ENCODE results near the gene CDK9. TPM values are rescaled to one million over a fixed set of nuclear protein-coding genes. Genes with fewer than 3 reads are reported as not detected.

Gene CDK9
- total and polyA plus RNA-seq, 2 experiments from 2014 or later, result 58.5 to 84.3 TPM

DNA sequence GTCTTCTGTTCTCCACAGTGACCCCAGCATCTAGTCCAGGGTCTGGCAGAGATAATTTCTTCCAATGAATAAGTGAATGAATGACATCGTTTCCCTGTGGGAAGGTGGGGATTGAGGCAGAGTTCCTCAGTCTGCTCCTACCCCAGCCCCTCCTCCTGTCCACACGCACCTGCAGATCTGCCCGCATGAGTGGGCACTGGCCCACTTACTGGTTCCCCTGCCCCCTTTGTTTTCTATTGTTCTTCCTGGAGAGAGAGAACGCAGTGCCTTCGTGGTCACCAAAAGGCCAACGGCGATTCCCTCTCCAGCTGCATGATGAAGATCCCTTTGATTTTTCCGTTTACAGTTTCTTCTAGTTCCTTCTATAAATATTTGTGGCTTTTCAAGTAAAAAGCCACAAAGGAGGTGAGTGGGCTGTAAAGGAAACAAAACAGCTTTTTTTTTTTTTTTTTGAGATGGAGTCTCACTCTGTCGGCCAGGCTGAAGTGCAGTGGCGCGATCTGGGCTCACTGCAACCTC is 11.1 kb downstream of the CDK9 start:
- H3K4me1 Mint-ChIP-seq, result peaks cover 7% of the 10 kb centered on the region
- DNase-seq (ENCODE audit: low spot score) (no peak), ATAC-seq (no peak)
- TF ChIP-seq, protein P1, sequence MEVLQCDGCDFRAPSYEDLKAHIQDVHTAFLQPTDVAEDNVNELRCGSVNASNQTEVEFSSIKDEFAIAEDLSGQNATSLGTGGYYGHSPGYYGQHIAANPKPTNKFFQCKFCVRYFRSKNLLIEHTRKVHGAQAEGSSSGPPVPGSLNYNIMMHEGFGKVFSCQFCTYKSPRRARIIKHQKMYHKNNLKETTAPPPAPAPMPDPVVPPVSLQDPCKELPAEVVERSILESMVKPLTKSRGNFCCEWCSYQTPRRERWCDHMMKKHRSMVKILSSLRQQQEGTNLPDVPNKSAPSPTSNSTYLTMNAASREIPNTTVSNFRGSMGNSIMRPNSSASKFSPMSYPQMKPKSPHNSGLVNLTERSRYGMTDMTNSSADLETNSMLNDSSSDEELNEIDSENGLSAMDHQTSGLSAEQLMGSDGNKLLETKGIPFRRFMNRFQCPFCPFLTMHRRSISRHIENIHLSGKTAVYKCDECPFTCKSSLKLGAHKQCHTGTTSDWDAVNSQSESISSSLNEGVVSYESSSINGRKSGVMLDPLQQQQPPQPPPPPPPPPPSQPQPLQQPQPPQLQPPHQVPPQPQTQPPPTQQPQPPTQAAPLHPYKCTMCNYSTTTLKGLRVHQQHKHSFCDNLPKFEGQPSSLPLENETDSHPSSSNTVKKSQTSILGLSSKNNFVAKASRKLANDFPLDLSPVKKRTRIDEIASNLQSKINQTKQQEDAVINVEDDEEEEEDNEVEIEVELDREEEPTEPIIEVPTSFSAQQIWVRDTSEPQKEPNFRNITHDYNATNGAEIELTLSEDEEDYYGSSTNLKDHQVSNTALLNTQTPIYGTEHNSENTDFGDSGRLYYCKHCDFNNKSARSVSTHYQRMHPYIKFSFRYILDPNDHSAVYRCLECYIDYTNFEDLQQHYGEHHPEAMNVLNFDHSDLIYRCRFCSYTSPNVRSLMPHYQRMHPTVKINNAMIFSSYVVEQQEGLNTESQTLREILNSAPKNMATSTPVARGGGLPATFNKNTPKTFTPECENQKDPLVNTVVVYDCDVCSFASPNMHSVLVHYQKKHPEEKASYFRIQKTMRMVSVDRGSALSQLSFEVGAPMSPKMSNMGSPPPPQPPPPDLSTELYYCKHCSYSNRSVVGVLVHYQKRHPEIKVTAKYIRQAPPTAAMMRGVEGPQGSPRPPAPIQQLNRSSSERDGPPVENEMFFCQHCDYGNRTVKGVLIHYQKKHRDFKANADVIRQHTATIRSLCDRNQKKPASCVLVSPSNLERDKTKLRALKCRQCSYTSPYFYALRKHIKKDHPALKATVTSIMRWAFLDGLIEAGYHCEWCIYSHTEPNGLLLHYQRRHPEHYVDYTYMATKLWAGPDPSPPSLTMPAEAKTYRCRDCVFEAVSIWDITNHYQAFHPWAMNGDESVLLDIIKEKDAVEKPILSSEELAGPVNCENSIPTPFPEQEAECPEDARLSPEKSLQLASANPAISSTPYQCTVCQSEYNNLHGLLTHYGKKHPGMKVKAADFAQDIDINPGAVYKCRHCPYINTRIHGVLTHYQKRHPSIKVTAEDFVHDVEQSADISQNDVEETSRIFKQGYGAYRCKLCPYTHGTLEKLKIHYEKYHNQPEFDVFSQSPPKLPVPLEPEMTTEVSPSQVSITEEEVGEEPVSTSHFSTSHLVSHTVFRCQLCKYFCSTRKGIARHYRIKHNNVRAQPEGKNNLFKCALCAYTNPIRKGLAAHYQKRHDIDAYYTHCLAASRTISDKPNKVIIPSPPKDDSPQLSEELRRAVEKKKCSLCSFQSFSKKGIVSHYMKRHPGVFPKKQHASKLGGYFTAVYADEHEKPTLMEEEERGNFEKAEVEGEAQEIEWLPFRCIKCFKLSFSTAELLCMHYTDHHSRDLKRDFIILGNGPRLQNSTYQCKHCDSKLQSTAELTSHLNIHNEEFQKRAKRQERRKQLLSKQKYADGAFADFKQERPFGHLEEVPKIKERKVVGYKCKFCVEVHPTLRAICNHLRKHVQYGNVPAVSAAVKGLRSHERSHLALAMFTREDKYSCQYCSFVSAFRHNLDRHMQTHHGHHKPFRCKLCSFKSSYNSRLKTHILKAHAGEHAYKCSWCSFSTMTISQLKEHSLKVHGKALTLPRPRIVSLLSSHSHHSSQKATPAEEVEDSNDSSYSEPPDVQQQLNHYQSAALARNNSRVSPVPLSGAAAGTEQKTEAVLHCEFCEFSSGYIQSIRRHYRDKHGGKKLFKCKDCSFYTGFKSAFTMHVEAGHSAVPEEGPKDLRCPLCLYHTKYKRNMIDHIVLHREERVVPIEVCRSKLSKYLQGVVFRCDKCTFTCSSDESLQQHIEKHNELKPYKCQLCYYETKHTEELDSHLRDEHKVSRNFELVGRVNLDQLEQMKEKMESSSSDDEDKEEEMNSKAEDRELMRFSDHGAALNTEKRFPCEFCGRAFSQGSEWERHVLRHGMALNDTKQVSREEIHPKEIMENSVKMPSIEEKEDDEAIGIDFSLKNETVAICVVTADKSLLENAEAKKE (CRISPR knock-in tag; IDR thresholded peaks at IDR 0.05), result no peak
- TF ChIP-seq ZNF331 (CRISPR knock-in tag; IDR thresholded peaks at IDR 0.05; ENCODE audit: low read depth), result no peak
- H3K79me2 ChIP-seq (replicated peaks; ENCODE audit: insufficient read depth), result no peaks in the 10 kb centered on the region; the same call in 1 of the 2 replicates
- H3K27ac Mint-ChIP-seq, result no peak overlapping the region
- 0 out of 2 replicates have a peak, but pooled peaks cover 7% of the 10 kb centered on the region for H3K36me3 ChIP-seq (ENCODE audit: insufficient read depth)
- no peak overlapping the region for H3K4me3 ChIP-seq
- H3K4me1 ChIP-seq (ENCODE audit: insufficient read depth), result peaks cover 2% of the 10 kb centered on the region
- H4K20me1 ChIP-seq (replicated peaks; ENCODE audit: insufficient read depth), result peaks cover 3% of the 10 kb centered on the region; the same call in 1 of the 2 replicates
- H3K36me3 Mint-ChIP-seq (ENCODE audit: low read depth), result peaks cover 8% of the 10 kb centered on the region; the same call in 2 of the 3 replicates
- H3K4me2 ChIP-seq, result no peak overlapping the region
- H3K27me3 ChIP-seq (ENCODE audit: insufficient read depth), result no peaks in the 10 kb centered on the region
- H3K9me2 ChIP-seq (ENCODE audit: insufficient read depth), result no peaks in the 10 kb centered on the region
- H2AFZ ChIP-seq, result no peak overlapping the region
- H3K27me3 Mint-ChIP-seq (ENCODE audit: insufficient read depth, low read depth, poor library complexity), result peaks cover 16% of the 10 kb centered on the region
- H3K27ac ChIP-seq (ENCODE audit: low read depth), result no peak overlapping the region
- no peak overlapping the region for H3K4me3 Mint-ChIP-seq
- H3F3A ChIP-seq (replicated peaks; ENCODE audit: low read depth), result peaks cover 30% of the 10 kb centered on the region
- H3K9me3 Mint-ChIP-seq, result no peaks in the 10 kb centered on the region

DNA sequence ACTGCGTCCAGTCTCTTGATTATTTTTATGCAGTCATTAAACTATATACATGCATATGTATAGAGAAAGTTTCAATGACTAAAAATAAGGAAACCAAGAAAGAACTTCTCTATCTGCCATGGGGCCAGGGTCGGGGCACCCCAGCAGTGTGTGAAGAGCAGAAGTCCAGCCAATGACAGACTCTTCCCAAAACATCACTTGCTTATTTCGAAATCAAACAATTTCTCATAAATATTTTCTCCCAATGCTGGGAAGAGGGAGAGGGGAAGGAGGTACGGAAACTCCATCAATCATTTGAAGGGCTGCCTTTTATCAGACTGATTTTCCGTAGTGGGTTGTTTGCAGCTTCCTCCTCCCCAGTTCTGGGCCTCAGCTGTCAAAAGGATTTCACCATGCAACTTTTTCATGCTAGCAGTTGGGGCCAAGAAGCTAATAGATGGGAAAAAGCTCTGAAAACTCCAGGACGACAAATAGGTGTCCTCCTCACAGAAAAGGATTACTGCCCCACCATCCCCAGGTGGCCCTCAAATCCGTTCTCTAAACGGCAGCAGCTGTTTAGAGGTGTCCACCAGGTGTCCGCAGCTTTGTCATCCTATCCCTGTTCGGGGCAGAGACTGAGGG is 16.2 kb downstream of the CDK9 start:
- Histone ChIP-seq H3K36me3 (ENCODE audit: insufficient read depth) (no peaks in the 10 kb centered on the region), H3K9me2 (ENCODE audit: insufficient read depth) (no peaks in the 10 kb centered on the region), H4K20me1 (replicated peaks; ENCODE audit: insufficient read depth) (peaks cover 9% of the 10 kb centered on the region), H3K27ac (ENCODE audit: low read depth) (peak overlapping the region; percentile 80; the same call in 1 of the 2 replicates), H3K79me2 (replicated peaks; ENCODE audit: insufficient read depth) (peaks cover 22% of the 10 kb centered on the region), H3K4me1 (ENCODE audit: insufficient read depth) (peaks cover 12% of the 10 kb centered on the region), H3K4me2 (peak overlapping the region; percentile 91), H3K4me3 (peak overlapping the region; percentile 93), H3F3A (replicated peaks; ENCODE audit: low read depth) (peaks cover 18% of the 10 kb centered on the region), H2AFZ (peak overlapping the region; percentile 87; the same call in 1 of the 2 replicates), H3K27me3 (ENCODE audit: insufficient read depth) (no peaks in the 10 kb centered on the region)
- Mint-ChIP-seq H3K27me3 (ENCODE audit: insufficient read depth, low read depth, poor library complexity) (peaks cover 8% of the 10 kb centered on the region), H3K4me1 (peaks cover 9% of the 10 kb centered on the region), H3K9me3 (no peaks in the 10 kb centered on the region), H3K4me3 (peak overlapping the region; percentile 97), H3K36me3 (ENCODE audit: low read depth) (peaks cover 11% of the 10 kb centered on the region), H3K27ac (peak overlapping the region; percentile 98)
- no peak for DNase-seq (ENCODE audit: low spot score)
- ATAC-seq, result peak; percentile 53
- TF ChIP-seq, protein P1 (CRISPR knock-in tag; IDR thresholded peaks at IDR 0.05), result no peak
